Body of pancreas (tissue), 4 donors: ENCODE measurements around the gene OR6C65.

Experiments used
- POLR2A ChIP-seq, 3 donors: fragments of 450-650 bp; IDR thresholded peaks; one replicate each; pipeline ENCODE4 v1.6.1; 2016; ENCODE audit warnings: antibody characterized with exemption in 3 of 3, mild to moderate bottlenecking in 2 of 3
- TF ChIP-seq, protein P1 (sequence below), 7 experiments: fragments of 450-650 bp in 4 of 7; fragments of 200-600 bp in 3 of 7; sonication (generic) in 3 of 7; IDR thresholded peaks; one replicate each; pipeline ENCODE4 v1.5.1; 2016 to 2019; ENCODE audit warnings: antibody characterized with exemption in 7 of 7

DNA sequence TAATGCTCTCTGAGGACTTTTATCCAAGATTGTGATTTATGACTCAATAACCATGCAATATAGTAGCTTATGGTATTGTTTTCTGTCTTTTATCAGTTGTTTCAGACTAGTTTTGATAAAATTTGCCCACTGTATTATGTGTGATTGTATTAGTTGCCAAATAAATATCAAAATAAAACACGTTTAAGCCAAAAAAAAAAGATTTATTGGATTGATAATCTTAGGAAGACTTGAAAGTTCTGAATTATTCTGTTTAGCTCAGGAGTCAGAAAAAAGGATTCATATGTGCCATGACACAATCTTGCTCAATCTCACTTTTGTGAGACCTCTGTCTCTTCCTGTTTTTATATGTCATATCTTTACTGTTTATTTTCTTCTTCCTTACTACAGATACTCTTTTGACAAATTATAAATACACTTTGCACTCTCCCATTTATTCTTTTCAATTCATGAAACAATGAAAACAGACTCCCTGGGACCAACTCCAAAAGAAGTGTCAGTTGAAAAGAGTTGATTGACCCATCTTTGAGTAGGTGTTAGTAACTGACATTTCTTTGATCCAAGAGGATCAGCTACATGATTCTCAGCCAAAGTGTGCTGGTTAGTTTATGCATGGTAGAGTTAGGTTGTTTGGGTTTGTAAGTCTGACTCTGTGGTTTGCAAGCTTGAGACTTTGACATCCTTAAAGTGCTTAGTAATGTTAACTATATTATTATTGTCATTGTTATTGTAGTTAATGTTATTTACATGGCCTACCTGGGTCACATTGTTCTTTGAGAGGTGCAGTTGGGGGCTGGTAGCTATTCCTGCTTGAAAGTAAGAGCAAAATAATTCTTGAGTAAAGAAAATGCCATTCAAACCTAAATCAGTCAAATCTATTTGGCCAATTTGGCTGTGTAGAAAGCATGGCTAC lies 28.3 kb downstream of the OR6C65 start:
- TF ChIP-seq, protein P1, sequence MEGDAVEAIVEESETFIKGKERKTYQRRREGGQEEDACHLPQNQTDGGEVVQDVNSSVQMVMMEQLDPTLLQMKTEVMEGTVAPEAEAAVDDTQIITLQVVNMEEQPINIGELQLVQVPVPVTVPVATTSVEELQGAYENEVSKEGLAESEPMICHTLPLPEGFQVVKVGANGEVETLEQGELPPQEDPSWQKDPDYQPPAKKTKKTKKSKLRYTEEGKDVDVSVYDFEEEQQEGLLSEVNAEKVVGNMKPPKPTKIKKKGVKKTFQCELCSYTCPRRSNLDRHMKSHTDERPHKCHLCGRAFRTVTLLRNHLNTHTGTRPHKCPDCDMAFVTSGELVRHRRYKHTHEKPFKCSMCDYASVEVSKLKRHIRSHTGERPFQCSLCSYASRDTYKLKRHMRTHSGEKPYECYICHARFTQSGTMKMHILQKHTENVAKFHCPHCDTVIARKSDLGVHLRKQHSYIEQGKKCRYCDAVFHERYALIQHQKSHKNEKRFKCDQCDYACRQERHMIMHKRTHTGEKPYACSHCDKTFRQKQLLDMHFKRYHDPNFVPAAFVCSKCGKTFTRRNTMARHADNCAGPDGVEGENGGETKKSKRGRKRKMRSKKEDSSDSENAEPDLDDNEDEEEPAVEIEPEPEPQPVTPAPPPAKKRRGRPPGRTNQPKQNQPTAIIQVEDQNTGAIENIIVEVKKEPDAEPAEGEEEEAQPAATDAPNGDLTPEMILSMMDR (IDR thresholded peaks at IDR 0.05) = no peak
- no peak for TF ChIP-seq POLR2A (IDR thresholded peaks at IDR 0.05)
